ENCODE results near the gene GORASP1. TPM values are rescaled to one million over a fixed set of nuclear protein-coding genes. Genes with fewer than 3 reads are reported as not detected.

Gene GORASP1
- polyA plus RNA-seq, 3 donors, result 62.7 to 80.3 (median 80.0) TPM

DNA sequence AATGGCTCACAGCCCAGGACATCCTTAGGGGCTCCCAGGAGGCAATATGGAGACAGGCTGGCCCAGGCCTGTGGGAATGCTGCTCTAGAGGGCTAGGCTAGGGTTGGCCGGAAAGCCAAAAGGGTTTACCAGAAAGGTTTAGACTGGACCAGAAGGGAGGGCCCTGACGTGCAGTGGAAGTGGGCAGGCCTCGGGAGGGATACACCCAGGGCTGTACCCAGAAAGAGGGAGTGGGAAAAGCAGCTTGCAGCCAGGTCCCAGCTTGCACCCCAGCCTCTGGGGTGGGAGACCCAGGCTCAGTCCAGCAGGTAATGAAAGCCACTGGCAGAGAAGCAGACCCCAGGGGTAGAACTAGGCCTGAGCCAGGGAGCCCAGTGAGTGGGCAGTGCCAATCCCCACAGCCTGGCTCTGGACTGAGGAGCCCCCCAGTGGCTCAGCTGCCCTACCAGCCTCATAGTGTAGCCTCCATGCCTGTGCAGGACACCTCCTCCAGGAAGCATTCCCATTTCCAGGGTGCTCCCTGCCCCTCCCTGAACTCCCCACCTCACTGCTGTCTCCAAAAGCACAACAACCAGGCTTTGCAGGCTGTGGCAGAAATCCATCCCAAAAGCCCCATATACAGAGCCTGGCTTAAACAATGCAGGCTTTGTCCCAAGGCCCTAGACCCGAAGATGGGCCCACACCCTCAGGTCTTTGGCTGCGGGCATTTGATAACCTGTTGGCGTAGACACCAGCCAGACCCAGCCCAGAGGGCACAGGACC, 3.5 kb downstream of the GORASP1 start:
- no peak for DNase-seq

DNA sequence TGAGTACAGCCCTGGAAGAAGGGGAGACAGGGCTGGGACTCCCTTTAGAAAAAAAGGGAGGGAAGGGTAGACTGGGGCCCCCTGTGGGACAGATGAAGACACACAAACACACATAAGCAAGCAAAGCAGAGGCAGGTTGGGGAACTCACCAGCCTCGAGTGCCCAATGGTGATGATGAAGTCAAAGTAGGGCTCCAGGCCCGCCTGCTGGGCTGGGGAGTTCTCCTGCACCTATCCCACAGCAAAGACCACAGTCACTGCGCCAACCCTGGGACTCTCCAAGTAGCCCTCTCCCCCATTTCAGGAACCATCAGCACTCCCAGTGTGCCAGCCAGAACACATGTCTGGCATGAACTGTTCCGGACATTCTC, 4.1 kb downstream of the GORASP1 start:
- DNase-seq, result no peak

DNA sequence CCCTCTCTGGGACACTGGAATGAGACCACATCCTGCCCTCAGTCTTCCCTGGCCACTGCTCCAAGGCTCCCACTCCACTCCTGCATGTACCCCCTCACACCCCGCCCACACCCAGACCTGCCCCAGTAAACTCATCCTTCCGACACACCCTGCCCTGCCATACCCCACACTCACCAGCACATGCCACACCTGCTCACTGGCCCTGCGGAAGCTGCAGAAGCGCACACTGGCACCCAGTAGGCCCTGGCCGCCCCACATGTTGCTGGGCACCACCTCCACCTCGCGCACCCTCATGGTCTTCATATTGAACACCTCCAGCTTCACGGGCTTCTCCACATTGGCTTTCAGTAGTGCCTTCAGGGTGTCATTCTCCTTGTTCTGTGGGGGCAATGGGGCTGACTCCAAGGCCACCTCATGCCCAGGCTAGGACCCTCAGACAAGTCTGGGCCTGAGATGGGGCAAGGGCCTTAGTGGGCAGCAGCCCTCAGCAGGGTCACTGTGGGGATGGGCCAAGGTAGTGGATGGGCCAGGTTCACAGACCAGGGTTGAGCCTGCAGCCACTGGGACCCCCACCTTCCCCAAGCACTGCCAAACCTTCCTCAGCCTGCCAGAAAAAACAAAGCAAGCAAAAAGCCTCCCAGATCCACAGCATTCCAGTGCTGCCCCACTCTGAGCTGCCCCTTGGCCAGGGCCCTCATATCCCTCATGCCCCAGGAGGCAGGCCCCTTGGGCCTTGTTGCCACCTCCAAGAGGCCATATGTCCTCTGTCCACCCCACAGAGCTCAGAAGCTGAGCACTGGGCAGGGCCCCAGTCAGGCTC, 4.7 kb downstream of the GORASP1 start:
- DNase-seq, result no peak

DNA sequence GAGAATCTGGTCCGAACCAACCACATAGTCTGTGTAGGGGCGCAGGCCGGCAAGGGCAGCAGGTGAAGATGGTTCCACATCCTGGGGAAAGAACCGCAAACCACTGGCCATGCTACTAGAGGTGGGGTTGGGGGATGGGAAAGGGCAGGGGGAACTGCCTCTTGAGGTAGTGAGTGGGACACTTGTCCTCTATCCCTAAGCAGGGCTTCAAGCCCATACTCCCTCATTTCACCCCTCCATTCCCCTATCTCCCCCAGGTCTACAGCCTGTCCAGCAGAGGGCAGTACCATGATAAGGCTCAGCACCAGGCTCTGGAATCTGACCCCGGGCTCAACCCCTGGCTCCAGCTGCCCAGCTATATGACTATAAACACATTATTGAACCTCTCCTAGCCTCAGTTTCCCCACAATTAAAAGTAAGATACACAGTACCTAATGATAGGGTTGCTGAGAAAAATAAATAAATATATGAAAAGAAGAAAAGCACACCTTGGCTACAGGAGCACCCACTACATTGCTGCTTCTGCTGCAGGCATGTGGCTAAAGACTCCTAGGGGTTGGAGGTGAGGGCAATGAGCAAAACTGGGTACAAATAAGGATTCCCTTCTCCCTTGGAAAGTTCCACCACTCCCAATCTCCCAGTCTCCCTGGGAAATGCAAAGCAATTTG, 6.3 kb downstream of the GORASP1 start:
- no peak for DNase-seq

DNA sequence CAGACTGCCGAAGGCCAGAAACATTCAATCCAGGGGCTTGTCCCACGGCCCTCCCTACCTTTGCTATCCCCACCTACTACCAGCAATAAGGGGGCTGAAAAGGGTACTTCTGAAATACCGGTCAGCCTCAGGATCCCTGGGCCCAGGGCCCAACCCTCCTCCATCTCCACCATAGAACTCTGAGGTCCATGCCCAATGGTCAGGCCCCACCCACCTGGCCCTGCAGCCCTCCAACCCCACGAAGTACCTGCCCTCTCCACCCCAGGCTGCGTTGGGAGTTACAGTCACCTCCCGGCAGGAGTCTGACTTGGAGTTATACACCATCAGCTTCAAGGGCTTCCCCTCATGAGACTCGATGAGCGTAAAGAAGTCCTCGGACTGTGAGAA, 6.9 kb downstream of the GORASP1 start:
- DNase-seq, result no peak

DNA sequence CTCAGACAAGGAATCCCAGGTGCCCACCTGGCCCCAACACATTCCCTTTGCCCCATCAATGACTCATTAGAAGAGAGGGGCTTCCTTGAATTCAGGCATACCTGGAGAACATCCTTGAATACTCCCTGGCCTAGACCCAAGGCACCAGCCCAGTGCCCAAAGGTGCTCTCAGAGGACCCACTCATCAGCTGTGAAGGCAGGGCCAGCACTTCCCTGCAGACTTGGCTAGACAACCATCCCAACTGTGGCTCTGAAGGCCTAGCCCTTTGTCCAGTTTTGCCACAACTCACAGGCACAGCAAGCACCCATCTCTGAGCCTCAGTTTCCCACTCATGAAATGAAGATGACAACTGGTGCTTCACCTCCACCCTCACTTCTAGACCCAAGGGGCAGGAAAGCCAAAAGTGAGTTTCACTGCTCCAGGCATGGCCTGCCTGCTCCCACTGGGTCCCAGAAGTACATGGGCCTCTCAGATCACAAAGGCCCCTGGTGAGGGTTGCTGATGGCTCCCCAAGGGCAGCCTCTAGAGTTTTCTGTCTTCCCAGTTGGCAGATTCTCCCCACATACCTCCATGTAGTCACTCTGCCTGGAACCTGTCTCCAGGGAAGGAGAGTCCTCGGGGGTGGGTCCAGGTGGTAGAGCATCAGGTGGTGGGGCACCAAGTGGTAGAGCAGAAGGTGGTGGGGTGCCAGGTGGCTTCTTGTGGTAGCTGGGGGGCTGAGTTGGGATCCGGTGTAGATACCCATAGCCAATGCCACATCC, 7.5 kb downstream of the GORASP1 start:
- DNase-seq, result no peak

DNA sequence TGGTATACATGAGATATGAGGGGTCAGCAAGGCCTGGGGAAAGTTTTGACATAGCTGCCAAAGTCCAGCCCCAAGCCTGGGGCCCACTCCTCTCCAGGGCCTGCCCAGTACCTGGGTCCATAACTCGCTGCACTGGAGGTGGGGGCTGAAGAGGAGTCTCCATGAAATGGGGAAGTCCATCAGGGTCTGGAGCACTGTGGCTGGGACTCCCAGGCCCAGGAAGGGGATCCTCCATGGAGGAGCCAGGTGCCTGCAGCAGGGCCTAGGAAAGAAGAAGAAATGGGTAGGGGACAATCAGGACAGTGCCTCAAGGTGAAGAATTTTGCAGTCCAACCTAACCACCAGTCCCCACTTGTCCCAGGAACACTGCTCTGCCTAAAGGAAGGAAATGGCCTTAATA, 8.2 kb downstream of the GORASP1 start:
- DNase-seq, result no peak

DNA sequence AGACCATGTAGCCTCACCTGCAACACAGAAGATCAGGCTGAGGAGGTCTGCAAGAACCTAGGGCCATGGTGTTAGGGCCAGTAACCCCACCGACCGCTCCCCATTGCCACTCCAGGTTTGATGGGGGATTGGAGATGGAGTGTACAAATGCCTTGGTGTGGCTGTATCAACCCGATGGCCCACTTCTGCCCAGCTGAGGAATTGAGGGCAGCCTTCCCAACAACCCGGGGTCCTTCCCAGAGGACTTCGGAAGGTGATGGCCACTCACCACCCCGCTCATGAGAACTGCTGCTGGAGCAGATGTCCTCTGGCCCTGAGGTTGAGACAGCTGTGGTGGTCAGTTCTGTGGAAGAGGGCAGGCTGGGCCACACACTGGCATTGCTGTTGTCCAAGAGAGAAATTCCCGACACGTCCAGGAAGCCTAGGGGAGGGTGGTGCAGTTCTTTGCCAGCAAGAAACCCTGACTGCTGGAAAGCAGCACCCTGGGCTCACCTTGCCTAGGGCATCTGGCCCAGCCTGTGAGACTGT, 8.9 kb downstream of the GORASP1 start:
- DNase-seq, result no peak

DNA sequence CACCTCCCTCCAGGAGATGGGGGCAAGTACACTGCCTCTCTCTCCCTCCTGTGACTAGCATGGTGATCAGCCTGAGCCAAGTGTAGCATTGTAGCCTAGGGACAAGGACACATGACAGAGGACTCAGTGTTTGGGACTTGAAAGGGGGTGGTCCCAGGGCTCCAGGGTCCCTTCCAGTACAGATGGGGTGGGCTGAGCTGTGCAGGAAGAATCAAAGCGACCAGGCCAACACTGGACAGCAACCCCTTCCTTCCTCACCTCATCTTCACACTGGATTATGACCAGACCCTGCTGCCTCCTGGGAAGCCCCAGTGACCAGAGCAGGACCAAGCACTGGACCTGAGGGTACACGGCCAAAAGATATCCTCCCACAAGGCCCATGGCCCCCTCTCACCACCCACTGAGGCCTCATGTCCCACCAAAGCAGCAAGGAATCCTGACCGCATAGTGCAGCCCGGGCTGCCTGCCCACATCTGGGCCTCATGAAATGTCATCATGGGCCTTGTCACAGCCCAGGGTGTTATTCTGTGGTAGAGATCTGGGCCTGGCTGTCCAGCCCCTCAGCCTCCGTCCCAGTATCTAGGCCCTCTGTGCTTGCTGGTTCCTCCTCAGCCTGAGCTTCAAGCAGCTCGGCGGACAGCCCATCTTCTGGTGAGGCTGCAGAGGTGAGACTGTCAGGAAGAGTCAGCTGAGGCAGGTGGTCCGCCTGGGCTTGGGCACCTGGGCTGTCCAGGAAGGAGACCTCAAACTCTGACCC, 9.5 kb downstream of the GORASP1 start:
- DNase-seq, result no peak

DNA sequence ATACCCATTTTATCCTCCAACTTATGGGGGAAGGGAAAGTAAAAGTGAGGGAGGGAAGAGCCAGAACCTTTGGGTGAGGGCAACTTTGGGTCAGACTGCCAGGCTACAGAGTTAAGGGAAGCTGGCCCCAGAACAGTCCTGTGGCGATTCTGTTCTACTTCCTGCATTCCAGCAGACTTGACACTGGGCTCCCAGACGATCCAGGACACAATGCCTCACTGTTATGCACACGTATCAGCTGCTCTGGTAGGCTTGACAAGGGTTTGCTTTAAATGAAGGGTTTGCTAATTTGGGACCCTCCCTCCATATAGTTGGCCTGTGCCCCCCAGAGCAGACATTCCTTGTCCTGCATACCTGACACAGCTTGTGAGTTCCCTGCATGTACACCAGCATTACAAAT, 10.7 kb downstream of the GORASP1 start:
- DNase-seq, result no peak

DNA sequence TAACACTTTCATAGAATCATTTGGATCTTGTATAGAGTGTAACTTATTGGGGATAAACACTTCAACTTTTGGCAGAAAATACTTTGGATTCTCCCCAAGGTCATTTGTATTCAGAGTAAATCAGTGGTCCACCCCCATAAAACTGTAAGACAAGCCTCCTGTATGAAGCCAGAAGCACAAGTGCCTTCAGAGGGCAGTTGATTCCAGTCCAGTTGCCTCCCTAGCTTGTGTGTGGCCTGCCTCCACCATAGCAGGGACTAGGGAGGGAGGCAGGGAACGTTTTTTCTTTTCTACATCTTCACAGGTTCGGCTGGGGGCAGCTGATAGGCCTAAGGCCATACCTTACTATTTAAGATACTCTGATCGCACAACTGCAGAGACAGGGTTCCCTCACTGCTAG, 11.6 kb downstream of the GORASP1 start:
- no peak for DNase-seq

DNA sequence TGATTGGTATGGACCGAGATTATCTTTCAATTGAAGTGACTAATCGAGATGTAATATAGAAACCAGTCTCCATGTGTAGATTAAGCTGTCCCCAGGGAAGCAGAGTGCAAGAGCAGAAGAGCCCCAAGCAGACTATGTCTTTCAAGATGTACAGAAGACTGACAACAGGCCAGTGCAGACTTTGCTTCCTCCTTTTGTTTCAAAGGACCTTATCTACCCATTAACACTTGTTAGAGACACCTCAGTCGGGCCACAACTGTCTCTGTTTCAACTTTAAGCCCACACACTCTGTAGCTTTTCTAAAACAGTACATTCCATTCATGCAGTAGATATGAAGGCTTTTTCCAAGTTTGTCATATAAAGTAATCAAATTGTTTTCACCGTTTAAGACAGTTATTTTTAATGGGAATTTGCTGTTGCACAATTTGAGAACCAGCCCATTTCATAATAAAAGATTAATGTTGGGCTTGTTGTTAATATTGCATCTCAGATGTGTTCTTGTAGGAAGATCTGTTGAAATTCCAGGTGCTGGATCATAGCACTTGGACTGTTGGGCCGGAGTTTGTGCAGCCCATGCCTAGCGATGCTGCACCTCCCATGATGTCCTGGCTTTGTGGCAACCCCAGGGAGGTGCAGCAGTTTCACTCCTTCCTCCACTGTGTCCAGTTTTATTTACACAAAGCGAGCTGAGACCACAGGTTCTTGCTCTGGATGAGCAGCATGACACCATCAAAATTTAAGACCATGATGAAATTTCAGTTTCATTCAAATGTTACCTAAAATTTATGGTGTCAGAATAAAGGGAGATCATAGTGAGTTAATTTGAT, 12.4 kb downstream of the GORASP1 start:
- no peak for DNase-seq

DNA sequence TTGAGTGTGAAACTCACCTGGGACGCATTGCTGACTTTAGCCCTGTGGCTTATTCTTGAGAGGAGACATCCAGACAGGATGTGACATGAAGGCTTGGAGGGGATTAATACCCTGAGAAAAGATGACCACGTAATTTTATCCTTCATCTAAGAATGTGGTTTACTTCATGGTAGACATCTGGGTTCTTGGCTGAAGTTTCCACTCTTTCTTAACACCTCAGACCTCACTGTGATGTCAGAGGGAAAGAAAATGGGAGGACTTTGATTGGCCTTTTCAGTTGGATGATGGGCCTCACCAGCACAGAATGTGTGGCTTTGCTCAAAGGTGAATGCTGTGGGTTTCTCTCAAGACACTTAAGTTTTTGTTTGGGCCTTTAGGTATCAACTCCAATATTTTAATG, 16.5 kb downstream of the GORASP1 start:
- no peak for DNase-seq

DNA sequence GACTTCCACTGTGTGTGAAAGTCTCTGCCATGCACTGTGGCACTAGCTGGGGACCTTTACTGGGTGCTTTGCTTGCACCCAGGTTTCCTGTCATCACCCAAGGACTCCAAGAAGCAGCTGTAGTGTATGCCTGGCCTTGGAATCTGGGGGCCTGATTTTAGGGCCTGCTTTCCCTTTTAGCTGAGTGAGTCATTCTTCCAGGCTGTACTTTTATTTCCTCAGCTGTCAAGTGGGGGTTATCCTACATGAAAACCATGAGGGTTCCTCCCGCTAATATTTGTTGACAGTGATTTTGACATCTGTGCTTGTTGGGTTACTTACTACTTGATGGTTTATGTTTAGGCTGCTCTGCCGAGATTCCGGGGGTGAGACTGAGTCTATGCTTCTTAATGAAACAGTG, 18.5 kb downstream of the GORASP1 start:
- DNase-seq, result no peak

DNA sequence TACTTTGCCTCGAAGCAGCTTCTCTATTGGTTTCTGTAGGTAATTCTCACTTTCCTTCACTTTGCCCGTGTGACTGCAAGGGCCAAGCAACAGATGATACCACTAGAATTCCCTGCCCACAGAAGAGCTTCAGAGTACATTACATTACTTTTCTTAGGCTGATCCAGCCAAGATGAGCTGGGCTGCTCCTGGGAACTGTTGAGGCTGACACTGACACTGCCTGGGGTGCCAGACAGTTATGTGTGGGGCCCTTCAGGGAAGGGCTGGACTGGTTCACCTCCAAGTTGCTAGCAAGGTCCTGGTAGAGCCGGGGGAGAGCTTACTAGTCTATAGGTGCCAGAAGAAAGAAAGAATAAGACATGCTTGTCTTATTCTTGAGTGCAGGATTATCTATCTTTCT, 19.0 kb downstream of the GORASP1 start:
- no peak for DNase-seq

DNA sequence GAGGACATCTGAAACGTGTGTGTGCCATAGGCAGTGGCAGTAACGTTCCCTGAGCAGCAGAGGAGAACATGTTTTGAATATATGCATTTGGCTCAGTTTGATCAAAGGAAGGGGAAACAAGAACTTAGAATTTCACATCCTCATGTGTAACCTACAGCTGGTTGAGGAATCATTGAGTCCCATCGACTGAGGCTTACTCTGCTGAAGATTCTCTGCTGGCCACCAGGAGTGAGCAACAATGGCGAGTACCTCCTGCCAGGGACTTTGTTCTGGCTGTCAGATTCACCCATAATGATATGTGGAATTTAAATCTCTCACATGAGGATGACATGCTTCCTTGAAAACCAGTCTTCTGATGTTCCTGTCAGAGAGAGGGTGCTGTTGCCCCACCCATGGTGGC, 21.3 kb downstream of the GORASP1 start:
- no peak for DNase-seq

DNA sequence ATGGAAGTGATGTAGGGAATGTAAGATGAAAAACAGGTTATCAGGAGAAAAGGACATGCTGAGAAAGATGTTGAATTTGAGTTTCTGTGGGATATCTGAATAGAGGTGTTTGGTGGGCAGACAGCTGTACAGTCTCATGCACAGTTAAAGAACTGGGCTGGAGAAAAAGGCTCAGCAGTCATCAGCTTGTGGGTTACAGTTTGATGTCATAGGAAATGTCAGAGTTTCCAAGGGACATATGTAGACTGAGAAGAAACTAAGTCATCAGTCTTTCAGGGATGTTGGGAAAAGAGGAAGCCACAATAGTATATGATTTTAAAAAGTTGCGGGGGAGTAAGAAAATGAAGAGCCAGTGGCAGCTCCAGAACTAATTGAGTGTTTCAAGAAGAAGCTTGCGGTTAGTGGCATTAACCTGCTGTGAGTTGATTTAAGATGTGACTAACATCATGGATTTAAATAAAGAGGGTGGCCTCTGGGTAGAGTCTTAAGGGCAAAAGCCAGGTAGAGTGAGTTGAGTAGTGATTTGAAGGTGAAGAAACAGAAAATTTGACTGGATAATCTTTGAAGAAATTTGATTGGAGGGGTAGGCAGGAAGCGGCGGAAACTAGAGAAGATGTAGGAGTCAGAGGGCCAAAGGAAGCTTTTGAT, 24.6 kb downstream of the GORASP1 start:
- DNase-seq, result no peak

DNA sequence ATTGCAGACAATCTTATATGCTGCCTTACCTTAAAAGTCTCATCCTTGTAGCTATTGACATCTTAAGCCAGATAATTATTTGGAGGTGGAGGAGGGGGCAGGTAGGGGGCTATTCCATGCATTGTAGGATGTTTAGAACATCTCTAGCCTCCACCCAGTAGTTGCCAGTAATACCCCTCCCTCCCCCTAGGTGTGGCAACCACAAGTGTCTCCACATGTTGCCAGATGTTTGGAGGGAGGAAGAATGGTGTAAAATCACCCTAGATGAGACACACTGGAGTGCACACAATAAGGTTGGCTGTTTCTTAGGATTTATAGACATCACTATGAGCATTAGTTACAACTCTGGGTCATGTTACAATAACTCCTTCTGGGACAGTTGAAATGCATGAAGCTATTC, 27.4 kb downstream of the GORASP1 start:
- no peak for DNase-seq

DNA sequence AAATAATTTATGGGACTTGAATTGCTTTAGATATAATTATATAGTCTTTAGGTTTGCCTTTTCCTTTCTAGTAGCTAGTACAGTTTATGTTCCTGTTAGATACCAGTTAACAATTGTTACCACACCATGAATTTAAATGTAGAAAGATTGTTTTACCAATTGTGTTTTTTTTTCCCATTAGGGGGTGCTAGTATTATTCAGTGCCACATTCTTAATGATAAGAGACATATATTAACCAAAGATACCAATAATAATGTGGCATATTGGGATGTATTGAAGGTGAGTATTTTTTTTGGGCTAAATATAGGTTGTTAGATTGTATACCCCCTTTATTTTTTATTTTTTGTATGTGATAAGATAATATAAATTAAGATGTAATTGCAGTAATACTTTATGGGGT, 27.9 kb downstream of the GORASP1 start:
- no peak for DNase-seq

DNA sequence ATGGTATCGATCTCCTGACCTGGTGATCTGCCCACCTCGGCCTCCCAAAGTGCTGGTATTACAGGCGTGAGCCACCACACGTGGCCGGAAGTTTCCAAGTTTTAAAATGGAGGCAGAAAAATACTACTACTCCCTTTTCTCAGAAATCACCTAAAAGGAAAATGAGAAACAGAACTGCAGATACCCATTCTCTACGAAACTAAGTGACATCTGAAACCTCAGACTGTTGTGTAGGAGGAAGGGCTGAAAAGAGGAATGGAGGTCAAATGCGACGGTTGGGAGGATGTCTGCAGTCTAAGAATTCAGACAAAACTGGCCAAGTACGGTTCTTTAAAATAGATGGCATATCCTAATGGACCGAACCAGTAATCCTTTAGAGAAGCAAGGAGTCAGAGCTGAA, 31.5 kb downstream of the GORASP1 start:
- no peak for DNase-seq

Measured in renal pelvis (tissue), 4 donors.